Activated CD8-positive, alpha-beta memory T cell treated with anti-CD3 and anti-CD28 coated beads for 48 hours (primary cell): Measurements from ENCODE around the gene AFF3.

ENCODE experiments used
- DNase-seq, 3 experiments: peaks; one replicate each; pipeline ENCODE4 v3.0.0-alpha.2; 2020; ENCODE audit warnings: low read depth in 2 of 3, low spot score in 2 of 3

Gene AFF3

GRCh38 chr2:99808361-99809200 is 333.8 kb downstream of the AFF3 start:
- DNase-seq, result no peak

DNA sequence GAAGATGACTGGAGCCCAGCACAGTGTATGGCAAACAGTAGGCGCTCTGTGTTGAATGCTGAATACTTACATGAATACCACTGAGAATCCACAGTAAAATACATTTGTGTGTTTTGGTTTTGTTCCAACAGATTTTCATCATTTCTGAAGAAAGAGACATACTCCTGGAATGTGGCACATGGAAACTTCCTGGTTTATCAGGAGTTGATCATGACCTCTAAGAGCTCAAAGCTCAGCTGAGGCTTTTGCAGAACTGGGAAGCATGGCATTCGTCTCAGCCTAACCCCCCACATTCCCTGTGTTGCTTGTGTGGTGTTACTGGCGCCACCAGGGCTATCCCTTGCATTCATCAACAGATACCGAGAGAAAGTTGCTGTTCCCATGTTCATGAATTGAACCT is 335.6 kb downstream of the AFF3 start:
- DNase-seq, result no peak

- no peak for DNase-seq
Measured at GRCh38 chr2:99805930-99806476, 336.4 kb downstream of the AFF3 start.

DNA sequence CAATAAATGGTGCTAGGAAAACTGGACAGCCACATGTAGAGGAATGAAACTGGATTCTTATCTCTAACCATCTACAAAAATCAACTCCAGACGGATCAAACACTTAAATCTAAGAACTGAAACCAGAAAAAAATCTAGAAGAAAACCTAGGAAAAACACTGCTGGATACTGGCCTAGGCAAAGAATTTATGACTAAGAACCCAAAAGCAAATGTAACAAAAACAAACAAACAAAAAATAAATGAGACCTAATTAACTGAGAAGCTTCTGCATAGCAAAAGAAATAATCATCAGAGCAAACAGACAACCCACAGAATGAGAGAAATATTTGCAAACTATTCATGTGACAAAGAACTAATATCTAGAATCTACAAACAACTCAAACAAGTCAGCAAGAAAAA is 338.5 kb downstream of the AFF3 start:
- DNase-seq, result no peak

- no peak for DNase-seq
Measured at GRCh38 chr2:99802734-99803133, 339.7 kb downstream of the AFF3 start.

GRCh38 chr2:99801327-99801901 is 341.0 kb downstream of the AFF3 start:
- no peak for DNase-seq

GRCh38 chr2:99797475-99797874 is 344.9 kb downstream of the AFF3 start:
- no peak for DNase-seq

GRCh38 chr2:99794414-99794813 is 348.0 kb downstream of the AFF3 start:
- DNase-seq, result no peak

GRCh38 chr2:99793022-99793421 is 349.4 kb downstream of the AFF3 start:
- DNase-seq, result no peak

GRCh38 chr2:99789849-99790248 is 352.5 kb downstream of the AFF3 start:
- no peak for DNase-seq

- DNase-seq, result no peak
Measured at GRCh38 chr2:99787769-99788382, 354.5 kb downstream of the AFF3 start.

DNA sequence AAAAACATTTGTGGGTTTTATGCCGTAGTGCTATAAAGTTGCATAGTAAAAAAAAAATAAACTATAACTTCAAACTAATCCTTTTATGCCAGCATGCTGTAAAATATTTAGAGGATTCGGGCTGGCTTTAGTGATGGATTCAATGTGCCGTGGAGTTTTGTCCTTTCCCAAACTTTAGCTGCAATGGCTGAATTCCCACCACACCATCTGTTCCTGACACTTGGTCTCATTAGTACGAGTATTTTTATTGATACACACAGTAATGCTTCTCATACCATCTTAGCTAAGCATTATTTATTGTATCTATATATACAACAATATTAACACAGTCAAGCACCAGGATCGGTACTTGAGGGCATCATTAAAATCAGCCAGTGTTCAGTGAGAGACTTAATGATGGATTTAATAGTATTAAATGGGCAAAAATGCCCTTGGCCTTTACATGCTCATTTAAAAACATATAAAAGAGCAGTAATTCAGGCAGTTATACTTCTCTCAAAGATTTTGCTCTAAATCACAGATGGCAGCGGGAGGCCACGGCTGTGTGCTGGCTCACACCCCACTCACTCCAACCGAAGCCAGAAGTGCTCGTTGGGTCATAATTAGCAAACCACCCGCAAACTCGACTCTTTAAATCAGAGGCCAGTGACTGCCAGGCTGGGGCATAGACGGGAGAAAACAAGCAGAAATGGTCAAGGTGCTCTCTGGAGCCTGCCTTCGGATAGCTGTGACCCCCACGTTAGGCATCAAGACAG is 355.6 kb downstream of the AFF3 start:
- DNase-seq, result no peak

DNA sequence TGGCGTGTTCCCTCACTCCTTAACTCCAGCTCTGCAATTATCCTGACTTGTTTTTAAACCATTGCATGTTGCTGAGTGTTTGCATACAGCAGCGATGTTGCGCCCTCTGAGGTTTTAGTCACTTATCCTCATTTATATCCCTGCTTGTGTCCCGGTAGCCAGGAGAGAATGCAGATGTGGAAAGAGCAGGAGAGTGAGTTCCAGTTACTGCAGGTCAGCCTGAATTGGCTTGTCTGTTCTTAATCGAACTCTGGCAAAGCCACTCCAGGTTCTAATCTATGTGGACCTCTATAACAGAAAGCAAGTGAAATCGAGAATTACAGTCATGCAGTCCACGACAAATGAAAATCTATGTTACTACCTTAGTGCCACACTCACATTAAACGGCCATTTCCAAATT is 357.4 kb downstream of the AFF3 start:
- no peak for DNase-seq

GRCh38 chr2:99784282-99784681 is 358.1 kb downstream of the AFF3 start:
- no peak for DNase-seq

- no peak for DNase-seq
Measured at GRCh38 chr2:99780276-99780675, 362.1 kb downstream of the AFF3 start.

DNA sequence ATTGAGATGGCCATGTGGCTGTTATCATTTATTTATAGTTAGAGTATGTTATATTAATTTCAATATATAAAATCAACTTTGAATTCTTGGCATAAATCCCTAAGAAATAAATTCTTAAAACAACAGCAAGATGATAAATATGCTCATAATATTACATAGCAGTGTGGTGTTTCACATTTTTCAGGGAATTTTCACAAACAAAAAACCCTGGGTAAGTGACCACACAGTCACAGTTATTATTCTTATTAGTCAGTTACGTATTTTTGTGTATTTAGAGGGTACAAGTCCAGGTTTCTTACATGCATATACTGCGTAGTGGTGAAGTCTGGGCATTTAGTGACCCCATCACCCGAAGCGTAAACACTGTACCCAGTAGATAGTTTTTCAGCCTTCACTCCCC is 363.1 kb downstream of the AFF3 start:
- DNase-seq, result no peak

GRCh38 chr2:99777656-99778290 is 364.6 kb downstream of the AFF3 start:
- no peak for DNase-seq

DNA sequence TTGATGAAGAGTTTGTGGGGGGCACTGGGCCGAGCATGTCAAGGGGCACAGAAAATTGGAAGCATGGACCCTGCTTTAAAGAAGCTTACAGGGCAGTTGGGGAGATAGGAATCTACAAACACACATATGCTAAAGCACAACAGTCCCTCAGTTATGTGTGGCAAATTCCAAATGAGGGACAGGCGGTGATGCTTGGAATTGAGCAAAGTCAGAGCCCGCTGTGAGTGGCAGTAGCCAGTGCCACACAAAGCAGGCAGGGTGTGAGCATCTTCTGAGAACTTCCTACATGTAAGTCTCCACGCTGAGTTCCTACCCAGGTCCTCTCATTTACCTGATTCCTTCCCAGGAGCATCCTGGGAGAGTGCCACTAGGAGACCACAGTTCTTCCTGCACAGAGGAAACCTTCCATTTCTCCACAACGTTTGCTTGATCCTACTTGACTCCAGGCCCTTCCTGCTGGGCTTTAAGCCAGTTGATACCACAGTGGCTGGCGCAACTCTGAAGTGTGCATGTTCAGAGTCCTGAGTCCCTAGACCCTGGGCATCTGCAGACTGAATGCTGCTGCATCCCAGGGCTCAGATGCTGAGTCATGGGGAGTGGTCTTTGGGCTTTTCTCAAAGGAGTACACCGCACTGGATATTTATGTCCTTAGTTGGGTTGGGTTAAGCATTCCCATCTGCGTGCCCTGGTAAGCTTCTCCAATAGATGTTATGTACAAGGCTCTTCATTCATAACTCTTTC is 365.3 kb downstream of the AFF3 start:
- no peak for DNase-seq

DNA sequence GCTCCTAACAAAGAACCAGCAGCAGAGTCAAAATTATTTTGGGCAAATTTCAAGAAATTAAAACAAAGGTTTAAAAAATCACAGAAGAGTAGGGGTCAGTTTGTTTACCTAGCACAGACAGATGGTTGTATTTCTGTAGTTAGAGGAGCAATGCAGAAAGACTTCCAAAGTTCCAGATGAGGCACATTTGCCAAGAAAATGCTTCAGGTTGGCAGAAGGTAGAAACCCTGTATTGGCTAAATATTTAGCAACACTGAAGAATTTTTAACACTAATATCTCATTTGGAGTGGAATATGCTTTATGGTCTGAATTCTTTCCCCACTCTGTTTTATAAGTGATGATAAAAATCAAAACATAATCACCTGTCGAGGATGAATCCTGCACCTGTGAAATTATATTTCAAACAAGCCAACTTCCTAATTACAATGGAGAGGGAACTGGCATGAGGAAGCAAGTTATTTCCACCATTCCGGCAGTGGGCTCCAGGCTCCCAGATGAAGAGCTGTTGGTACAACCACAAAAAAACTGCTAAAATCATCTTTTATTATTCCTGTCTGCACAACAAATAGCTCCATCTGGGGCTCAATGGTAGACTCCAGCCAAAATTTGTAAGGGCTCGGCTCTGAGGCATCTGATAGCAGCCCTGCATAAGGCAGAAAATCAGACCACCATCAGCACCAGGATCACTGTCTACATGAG is 366.0 kb downstream of the AFF3 start:
- DNase-seq, result no peak

DNA sequence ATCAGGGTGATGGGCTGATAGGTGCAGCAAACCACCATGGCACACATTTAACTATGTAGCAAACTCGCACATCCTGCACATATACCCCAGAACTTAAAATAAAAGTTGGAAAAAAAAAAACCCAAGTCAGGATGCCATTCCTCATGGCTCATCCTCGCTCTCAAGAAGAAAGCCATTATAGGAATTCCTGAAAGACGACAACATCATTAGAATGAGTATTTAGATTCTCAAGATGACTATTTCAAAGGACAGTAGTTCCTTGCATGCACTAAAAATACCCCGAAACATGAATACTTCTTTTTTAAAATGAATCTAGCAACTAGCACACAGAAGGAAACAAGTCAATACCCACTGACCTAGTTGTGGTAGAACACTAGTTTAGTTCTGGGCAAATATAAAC is 366.8 kb downstream of the AFF3 start:
- DNase-seq, result no peak
